Measurements from ENCODE around the gene DAND5. TPM values are rescaled to one million over a fixed set of nuclear protein-coding genes. Genes with fewer than 3 reads are reported as not detected.

DAND5 gene
- total and polyA plus RNA-seq, 2 of the 13 experiments (the other 11 are each of a cell fraction or from before 2014, with no cell fraction given), result 0.04 TPM; not detected in 1

GRCh38 chr19:12930002-12930645, 39.3 kb upstream of the DAND5 start:
- H3K79me2 ChIP-seq (ENCODE audit: insufficient read depth, low read length), result peaks cover 20% of the 10 kb centered on the region
- no peak overlapping the region for H3K4me3 ChIP-seq (replicated peaks in 1 of 3; ENCODE audit: insufficient read depth in 1 of 3, low read depth in 2 of 3, low read length in 3 of 3)
- CTCF ChIA-PET (ENCODE audit: low intra/inter-chr PET ratio, low total read pairs), result no interaction called here
- peaks cover 21 to 33% of the 10 kb centered on the region in 2 experiments for H3K36me3 ChIP-seq (replicated peaks in 1 of 2; ENCODE audit: control insufficient read depth in 1 of 2, insufficient read depth in 2 of 2, low read length in 2 of 2)
- TF ChIP-seq AKAP8 (CRISPR knock-in tag; IDR thresholded peaks at IDR 0.05), result 0 out of 2 replicates have a peak, but pooled peaks have one; percentile 26
- TF ChIP-seq CTCF (CRISPR knock-in tag; IDR thresholded peaks at IDR 0.05), result 0 out of 2 replicates have a peak, but pooled peaks have one; percentile 8
- TF ChIP-seq RBFOX2 (IDR thresholded peaks at IDR 0.05; ENCODE audit: low read depth, low read length), result peak; percentile 45; the same call in 1 of the 2 replicates
- TF ChIP-seq MXI1 (IDR thresholded peaks at IDR 0.05; ENCODE audit: borderline replicate concordance, low read depth, low read length), result no peak
- peak; percentile 86 for TF ChIP-seq AGO2 (optimal IDR thresholded peaks at IDR 0.05; ENCODE audit: low read depth, low read length)
- TF ChIP-seq ARNT (IDR thresholded peaks at IDR 0.05), result no peak
- TF ChIP-seq ZNF749 (CRISPR knock-in tag; IDR thresholded peaks at IDR 0.05; ENCODE audit: borderline replicate concordance), result no peak
- TF ChIP-seq ZNF781 (CRISPR knock-in tag; IDR thresholded peaks at IDR 0.05; ENCODE audit: borderline replicate concordance, not compliant biosample characterization), result no peak
- no peak for TF ChIP-seq TEF (CRISPR knock-in tag; IDR thresholded peaks at IDR 0.05)
- TF ChIP-seq WIZ (CRISPR knock-in tag; IDR thresholded peaks at IDR 0.05), result no peak
- no peak for TF ChIP-seq TCF7L2 (IDR thresholded peaks at IDR 0.05; ENCODE audit: low read depth, low read length)
- TF ChIP-seq NR2F1 (CRISPR knock-in tag; IDR thresholded peaks at IDR 0.05), result no peak
- H3K9ac ChIP-seq (ENCODE audit: insufficient read depth, low read depth, low read length), result no peak overlapping the region
- H3K9me3 ChIP-seq (ENCODE audit: low read length), result no peaks in the 10 kb centered on the region
- H3K27ac ChIP-seq (ENCODE audit: extremely low read length, insufficient read depth, low read length), result peak overlapping the region; percentile 11
- POLR2A ChIA-PET, result interaction anchor here (1.6 kb wide), 1 partner anchor 9 kb away, joined by 6 read pairs; no protein-coding TSS in a partner anchor
- no peak overlapping the region for H3K4me2 ChIP-seq (ENCODE audit: low read depth, low read length)
- H3K27me3 ChIP-seq (ENCODE audit: control insufficient read depth in 1 of 2, insufficient read depth in 2 of 2, low read length in 2 of 2), result no peaks in the 10 kb centered on the region; a peak in 1 of 5 replicates
- peaks cover 31% of the 10 kb centered on the region for H3K4me1 ChIP-seq (ENCODE audit: insufficient read depth, low read length)
- in situ Hi-C loops (cut with HindIII; ENCODE audit: extremely low pct_ligation_motif_present, low pct_unique_long_range_greater_than_20kb), result no loop called here
- WGBS (ENCODE audit: low lambda C conversion rate), result 97% methylated on average over 15 of the region's 19 CpGs
- ATAC-seq (no peak), DNase-seq (ENCODE audit: low spot score) (no peak), FAIRE-seq (no peak)
- 0 out of 2 replicates have a peak, but pooled peaks cover 4% of the 10 kb centered on the region for H4K20me1 ChIP-seq (ENCODE audit: insufficient read depth, low read length)
- H2AFZ ChIP-seq (ENCODE audit: low read length), result no peak overlapping the region
- no TSS peak for BruUV-seq (replicated peaks)
- intact Hi-C loops (cut with micrococcal nuclease; ENCODE audit: unreplicated experiment), result no loop called here

Data from HepG2 (cell line).